AG04449 (cell line): Measurements from ENCODE around the gene HOXA13.

Experiments used
- CTCF ChIA-PET: fragments of 350-600 bp; formaldehyde crosslinking; extraction: SDS; loops from one replicate; lab custom pipeline; 2021; ENCODE audit warnings: antibody characterized with exemption; lab: Yijun Ruan, JAX
- POLR2A ChIA-PET: fragments of 400-600, 350-600 bp; formaldehyde crosslinking; extraction: SDS; loops from one replicate; lab custom pipeline; 2020; ENCODE audit warnings: antibody characterized with exemption, inconsistent platforms; lab: Yijun Ruan, JAX
- DNase-seq: peaks from one replicate; pipeline ENCODE4 v3.0.0-alpha.2; 2010; ENCODE audit warnings: low read depth, low spot score
- H3K4me3 ChIP-seq: 2 replicates; pipeline ENCODE4 v1.5.1; 2011; ENCODE audit warnings: low read depth, mild to moderate bottlenecking, control low read depth, low read length
- TF ChIP-seq, protein P1 (sequence below): IDR thresholded peaks from one replicate; pipeline ENCODE4 v1.5.1; 2011; ENCODE audit warnings: mild to moderate bottlenecking, moderate library complexity, low read length, control low read depth, inconsistent platforms; ENCODE audit not compliant: insufficient read depth; ENCODE audit errors: missing control alignments

The HOXA13 gene

DNA sequence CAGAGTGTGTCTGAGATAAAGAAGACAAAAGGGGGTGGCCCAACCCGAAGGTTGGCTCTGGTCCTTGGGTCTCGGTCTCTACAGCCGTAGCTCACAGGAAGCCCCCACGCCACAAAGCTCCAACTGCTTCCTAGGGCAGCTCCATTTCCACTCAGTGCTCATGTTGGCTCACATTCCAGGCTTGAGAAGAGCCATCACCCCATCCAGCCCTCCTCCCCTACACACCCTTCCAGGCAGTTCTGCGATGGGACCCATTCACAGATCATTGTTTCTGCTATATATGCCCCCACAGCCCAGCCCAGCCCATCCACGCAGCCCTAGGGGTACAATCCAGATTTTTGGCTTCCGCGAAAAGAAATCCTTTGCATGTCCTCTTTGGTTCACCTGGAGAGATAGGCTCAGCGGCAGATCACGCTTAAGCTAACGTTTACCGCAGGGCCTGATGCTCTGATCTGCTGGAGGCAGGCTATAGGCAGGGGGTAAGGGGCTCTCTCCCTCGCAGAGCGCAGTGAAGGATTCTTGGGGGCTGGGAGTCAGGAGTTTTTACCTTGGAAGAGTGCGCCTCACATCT is 8.6 kb downstream of the HOXA13 start:
- CTCF ChIA-PET, result interaction anchor here (1.3 to 2.4 kb wide), 4 partner anchors 8 to 905 kb away, joined by 4 to 11 read pairs (median 7); partner anchors contain the start of gene HOXA13
- no peak for DNase-seq
- POLR2A ChIA-PET, result no interaction called here
- no peak overlapping the region for H3K4me3 ChIP-seq
- TF ChIP-seq, protein P1, sequence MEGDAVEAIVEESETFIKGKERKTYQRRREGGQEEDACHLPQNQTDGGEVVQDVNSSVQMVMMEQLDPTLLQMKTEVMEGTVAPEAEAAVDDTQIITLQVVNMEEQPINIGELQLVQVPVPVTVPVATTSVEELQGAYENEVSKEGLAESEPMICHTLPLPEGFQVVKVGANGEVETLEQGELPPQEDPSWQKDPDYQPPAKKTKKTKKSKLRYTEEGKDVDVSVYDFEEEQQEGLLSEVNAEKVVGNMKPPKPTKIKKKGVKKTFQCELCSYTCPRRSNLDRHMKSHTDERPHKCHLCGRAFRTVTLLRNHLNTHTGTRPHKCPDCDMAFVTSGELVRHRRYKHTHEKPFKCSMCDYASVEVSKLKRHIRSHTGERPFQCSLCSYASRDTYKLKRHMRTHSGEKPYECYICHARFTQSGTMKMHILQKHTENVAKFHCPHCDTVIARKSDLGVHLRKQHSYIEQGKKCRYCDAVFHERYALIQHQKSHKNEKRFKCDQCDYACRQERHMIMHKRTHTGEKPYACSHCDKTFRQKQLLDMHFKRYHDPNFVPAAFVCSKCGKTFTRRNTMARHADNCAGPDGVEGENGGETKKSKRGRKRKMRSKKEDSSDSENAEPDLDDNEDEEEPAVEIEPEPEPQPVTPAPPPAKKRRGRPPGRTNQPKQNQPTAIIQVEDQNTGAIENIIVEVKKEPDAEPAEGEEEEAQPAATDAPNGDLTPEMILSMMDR, result no peak

- no peak overlapping the region for H3K4me3 ChIP-seq
These were observed 9.7 kb downstream of the HOXA13 start for GRCh38 chr7:27189997-27190748.

GRCh38 chr7:27189295-27189996 is 10.4 kb downstream of the HOXA13 start:
- TF ChIP-seq, protein P1, result no peak

More at GRCh38 chr7:27189997-27190748, 9.7 kb downstream of the HOXA13 start:
- CTCF ChIA-PET, result interaction anchor here (1.2 to 2.4 kb wide), 6 partner anchors 8 to 906 kb away, joined by 3 to 11 read pairs (median 6); partner anchors contain the start of gene HOXA13
- TF ChIP-seq, protein P1, result no peak
- POLR2A ChIA-PET, result no interaction called here
- DNase-seq, result no peak

GRCh38 chr7:27188386-27189294 is 11.3 kb downstream of the HOXA13 start:
- TF ChIP-seq, protein P1, result no peak
- CTCF ChIA-PET, result interaction anchor here (1.8 to 2.4 kb wide), 2 partner anchors 10 kb away, joined by 7 to 10 read pairs; no protein-coding TSS in a partner anchor
- DNase-seq, result no peak
- POLR2A ChIA-PET, result no interaction called here
- H3K4me3 ChIP-seq, result no peak overlapping the region

More at GRCh38 chr7:27189295-27189996, 10.4 kb downstream of the HOXA13 start:
- H3K4me3 ChIP-seq, result no peak overlapping the region
- no peak for DNase-seq
- ChIA-PET CTCF (interaction anchor here (1.2 to 2.4 kb wide), 5 partner anchors 8 to 888 kb away, joined by 3 to 11 read pairs (median 6); partner anchors contain the start of gene HOXA13), POLR2A (no interaction called here)

GRCh38 chr7:27187475-27188385 is 12.2 kb downstream of the HOXA13 start:
- no peak for DNase-seq

More at GRCh38 chr7:27187475-27188385, 12.2 kb downstream of the HOXA13 start:
- TF ChIP-seq, protein P1, result no peak
- POLR2A ChIA-PET, result no interaction called here
- H3K4me3 ChIP-seq, result no peak overlapping the region
- CTCF ChIA-PET, result interaction anchor here (1.0 to 3.5 kb wide), 6 partner anchors 8 to 874 kb away, joined by 3 to 51 read pairs (median 8); no protein-coding TSS in a partner anchor
